ENCODE data around the gene GABRR2.

The GABRR2 gene

GRCh38 chr6:89315249-89315885, at the start of gene GABRR2:
TSS of gene GABRR2 (minus strand) at chr6:89315299. CDS start at chr6:89315165, 134 bp downstream.
- DNase-seq, result no peak

DNA sequence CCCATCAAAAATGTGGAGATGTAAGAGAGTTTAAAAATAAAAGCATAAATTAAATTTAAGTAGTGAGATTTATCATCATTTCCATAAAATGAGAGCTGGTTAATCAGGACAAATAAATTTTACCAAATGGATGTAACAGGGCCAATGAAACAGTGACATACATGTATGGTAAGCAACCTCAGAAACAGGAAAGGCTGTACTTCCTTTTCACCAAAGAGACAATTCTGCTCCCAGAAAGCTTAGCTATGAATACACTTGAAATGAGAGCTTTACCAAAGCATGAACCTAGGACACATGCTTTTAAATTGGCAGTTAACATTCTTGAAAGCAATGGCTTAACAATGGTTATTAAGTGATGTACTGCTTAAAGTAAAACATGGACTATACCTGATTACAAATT, 49.5 kb upstream of the GABRR2 start:
- no peak for DNase-seq

DNA sequence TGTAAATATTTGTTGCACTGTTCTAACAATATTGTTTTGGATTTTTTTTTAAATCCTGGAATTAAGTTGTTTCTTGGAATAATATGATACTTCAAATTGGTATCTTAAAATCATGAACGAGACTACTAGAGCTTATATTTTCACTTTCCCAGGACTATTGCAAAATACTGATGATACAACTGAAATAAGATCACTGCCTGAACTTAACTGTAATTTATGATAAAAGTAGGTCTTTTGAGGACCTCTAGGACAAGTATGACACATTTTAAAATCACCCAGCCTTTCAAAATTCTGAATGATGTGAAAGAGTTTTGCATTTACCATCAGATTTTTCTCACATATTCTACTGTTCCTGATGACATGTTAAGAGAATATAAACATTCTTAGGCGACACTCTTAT, 46.1 kb upstream of the GABRR2 start:
- no peak for DNase-seq

DNA sequence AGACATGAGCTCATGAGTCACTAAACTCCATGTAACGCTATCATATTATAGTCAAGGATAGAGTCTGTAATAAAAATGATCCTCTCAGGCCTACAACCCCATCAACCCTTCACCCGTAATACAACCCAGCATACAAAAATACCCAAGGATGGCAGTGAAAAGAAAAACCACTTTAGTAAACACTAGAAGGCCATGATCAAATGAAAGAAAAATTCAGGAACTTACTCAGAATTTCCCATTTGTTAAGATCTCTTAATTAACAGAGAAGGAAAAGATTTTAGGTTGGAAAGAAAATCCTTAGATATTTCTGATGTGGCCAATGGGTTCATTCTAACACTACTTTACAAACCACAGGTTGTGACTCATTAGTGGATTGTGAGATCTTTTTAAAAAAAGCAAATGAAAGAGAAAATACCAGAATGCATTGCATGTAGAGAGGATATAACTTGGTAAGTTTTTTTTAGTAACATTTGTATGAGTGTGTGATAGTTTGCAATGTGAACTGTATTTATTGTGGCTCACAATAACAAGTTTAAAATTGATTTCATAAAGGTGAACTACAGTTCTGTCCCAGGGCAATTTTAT, 45.4 kb upstream of the GABRR2 start:
- DNase-seq, result no peak

- no peak for DNase-seq
Measured at GRCh38 chr6:89359561-89359960, 44.5 kb upstream of the GABRR2 start.

DNA sequence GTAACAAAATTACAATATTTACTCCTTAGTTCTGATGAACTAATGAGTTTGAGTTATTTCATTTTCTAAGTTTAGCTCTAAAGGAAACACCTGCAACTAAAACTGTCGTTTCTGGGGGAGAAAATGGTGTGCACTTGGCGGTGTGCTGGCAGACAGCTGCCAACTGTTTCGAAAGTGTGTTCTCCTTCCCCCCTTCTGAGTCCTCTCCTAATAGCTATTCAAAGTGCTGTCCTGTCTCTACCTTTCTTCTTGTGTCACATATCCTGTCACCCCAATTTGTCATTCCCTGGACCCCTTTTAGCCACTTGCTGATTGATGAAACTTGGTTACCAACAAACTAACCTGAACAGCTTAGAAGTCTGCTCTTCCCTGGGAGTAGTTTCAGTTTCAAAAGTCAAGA, 42.3 kb upstream of the GABRR2 start:
- no peak for DNase-seq

- DNase-seq, result no peak
Measured at GRCh38 chr6:89356642-89357170, 41.6 kb upstream of the GABRR2 start.

- DNase-seq, result no peak
Measured at GRCh38 chr6:89355511-89356194, 40.6 kb upstream of the GABRR2 start.

- DNase-seq, result no peak
Measured at GRCh38 chr6:89353702-89354392, 38.7 kb upstream of the GABRR2 start.

DNA sequence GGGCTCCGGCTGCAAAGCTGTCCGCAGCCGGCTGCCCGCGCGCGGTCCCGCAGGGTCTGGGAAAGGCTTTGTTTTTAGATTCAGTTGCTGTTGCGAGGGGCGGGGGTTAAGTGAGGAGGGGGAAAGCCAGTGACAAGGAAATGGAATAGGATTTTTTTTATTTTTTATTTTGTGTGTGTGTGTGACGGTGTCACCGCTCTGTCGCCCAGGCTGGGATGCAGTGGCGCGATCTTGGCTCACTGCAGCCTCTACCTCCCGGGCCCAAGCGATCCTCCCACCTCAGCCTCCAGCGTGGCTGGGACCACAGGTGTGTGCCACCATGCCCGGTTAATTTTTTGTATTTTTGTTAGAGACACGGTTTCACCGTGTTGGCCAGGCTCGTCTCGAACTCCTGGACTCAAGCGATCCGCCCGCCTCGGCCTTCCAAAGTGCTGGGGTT, 38.0 kb upstream of the GABRR2 start:
- no peak for DNase-seq

- DNase-seq, result no peak
Measured at GRCh38 chr6:89352278-89353117, 37.4 kb upstream of the GABRR2 start, which contains the start of gene UBE2J1. TSS of gene UBE2J1 (minus strand) at chr6:89352722. CDS start at chr6:89352569, 153 bp downstream.

DNA sequence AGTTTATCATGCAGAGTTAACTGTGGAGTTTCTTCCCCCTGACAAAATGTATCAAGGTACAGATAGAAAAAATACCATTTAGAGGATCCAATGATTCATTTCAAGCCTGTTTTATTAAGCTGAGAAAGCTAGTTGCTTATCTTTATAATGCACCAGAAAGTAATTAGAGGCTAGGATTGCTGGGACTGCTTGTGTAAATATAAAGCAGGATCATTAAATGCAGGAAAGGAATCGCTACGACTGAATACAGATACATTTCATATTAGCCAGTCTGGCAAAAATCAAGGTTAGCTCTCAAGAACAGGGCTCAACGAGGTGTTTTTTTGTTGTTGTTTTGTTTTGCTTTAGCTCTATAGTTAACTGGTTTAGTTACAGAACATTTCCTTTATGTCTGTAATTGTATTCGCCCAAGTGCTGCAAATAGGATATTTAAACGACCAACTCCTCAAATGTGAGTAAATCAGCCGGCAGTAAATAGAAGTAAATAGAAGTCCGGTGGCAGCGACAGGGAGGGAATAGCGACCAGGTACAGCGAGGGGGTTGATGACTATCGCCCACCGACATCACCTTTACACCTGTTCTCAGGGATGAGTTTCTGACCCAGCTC, 36.7 kb upstream of the GABRR2 start:
- no peak for DNase-seq

GRCh38 chr6:89350281-89350966, 35.3 kb upstream of the GABRR2 start:
- no peak for DNase-seq

DNA sequence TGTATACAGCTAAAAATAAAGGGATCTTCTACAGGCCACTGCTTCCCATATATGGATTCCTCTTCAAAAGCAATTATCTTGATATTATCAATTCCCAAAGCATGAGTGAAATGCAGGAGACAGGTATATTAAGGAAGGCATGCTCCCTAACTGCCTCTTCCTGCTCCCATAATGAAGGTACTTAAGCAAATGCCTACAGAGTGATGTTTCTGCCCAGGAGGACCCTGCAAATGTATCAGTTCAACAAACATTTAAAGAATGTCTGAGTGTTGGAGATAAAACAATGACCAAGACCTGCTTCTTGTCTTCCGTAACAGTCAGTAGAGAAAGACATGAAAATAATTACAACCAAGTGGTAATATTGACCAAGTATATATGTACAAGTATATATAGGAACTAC, 33.3 kb upstream of the GABRR2 start:
- no peak for DNase-seq

DNA sequence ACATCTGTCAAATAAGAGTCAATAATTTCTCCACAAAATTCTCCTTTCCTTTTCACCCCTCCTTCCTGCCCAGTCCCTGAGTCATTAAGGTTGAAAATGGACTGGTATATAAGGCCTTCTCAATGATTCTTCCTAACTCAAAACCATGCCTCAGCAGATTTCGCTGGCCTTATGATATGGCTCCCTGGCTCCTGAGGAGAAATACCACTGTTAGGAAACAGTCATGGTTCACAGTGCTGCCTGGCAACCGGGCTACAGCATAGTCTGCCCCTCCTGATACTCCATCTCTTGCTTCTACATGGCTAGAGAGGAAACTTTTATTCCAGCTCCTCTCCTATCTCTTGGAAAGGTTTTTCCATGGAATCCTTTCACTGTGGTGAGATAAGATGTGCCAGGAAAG, 32.7 kb upstream of the GABRR2 start:
- DNase-seq, result no peak

DNA sequence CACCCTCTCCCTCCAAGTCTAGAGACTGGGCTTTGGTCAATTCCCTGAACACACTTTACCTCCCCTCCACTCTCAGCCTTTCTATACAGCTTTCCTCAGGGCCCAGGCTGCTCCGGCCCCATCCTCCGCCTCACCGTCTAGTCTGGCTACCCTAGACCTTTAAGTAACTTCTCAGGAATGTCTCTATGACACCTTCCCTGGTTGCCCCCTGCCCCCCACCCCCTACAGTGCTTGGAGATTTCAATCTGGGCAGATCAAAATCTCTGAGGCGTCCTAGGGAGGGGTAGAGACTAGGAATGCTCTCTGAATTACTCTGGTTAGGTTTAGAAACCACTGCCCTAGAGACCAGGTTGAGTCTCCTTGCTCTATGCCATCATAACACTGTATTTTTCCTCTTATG, 31.3 kb upstream of the GABRR2 start:
- DNase-seq, result no peak

- no peak for DNase-seq
Measured at GRCh38 chr6:89339565-89339964, 24.5 kb upstream of the GABRR2 start.

DNA sequence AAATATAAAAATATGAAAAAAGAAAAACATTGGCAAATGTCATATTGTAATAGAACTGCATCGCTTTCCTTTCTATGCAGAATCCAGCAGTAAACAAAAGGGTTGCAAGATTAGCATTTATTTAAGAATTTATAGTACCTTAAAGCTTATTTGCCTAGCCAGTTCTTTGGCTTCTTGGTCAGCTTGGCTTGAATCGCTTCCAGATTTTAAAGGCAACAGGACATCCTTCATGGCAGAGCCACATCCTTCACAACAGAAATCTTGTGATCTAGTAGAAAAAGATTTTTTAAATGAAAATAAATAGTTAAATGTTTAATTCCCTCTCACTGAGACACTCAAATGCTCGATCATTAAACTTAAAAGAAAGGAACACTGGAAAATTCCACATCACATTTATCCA, 20.1 kb upstream of the GABRR2 start:
- no peak for DNase-seq

DNA sequence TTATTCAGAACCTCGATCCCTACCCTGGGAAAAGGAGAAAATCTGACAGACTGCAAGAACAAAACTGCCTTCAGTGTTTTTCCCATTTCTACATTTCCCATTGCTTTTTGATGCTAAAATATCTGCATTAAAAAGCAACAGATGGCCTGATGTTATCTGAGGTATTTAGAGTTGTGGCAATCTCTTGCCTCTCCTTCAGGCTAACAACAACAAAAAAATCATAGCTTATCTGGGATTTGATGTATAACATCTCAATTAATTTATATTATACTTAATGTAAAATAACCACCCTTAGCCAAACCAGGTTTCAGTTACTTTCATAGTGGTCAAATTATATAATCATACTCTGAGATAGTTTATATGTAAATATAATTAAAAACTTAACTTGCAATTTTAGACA, 15.8 kb upstream of the GABRR2 start:
- no peak for DNase-seq

- DNase-seq, result no peak
Measured at GRCh38 chr6:89328976-89329375, 13.9 kb upstream of the GABRR2 start.

GRCh38 chr6:89324304-89324703, 9.2 kb upstream of the GABRR2 start:
- DNase-seq, result no peak

All from NCI-H1048 (cell line).